GM12864 (cell line): ENCODE measurements around the gene CD5L.
A peak's percentile ranks its signal among the peaks of the same experiment; 100 is the strongest.

Source experiments
- DNase-seq: peaks from one replicate; pipeline ENCODE4 v3.0.0-alpha.2; 2011; ENCODE audit warnings: low read depth
- H3K4me3 ChIP-seq: 2 replicates; pipeline ENCODE4 v1.5.1; 2011; ENCODE audit warnings: mild to moderate bottlenecking, low read depth, low read length, control low read depth
- CTCF ChIP-seq: IDR thresholded peaks from 2 replicates; pipeline ENCODE4 v1.5.1; 2011; ENCODE audit warnings: low read depth, mild to moderate bottlenecking, moderate library complexity, low read length, control low read depth, inconsistent platforms; ENCODE audit errors: missing control alignments

CD5L gene

DNA sequence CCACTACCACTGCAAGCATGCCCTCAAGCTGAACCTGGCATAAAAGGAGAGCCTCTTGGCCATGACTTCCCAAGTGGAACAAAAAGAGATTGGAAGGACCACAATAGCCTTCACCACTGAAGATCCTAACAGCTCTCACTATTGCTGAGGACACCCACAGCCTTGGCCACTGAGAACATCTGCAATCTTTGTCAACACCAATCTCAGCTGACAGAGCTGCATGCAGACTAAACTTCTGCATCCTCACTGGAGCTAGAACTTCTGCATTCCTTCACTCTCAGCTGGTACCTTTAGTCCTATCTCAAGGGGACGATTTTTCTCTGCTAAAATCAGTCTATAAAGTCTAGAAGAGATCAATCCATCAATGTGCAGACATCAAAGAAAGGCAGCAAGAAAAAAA, 56.4 kb downstream of the CD5L start:
- DNase-seq = no peak
- no peak overlapping the region for H3K4me3 ChIP-seq
- no peak for TF ChIP-seq CTCF

- TF ChIP-seq CTCF = no peak
- H3K4me3 ChIP-seq = no peak overlapping the region
- DNase-seq = no peak
Observed at GRCh38 chr1:157784801-157785200, 56.8 kb downstream of the CD5L start.

GRCh38 chr1:157782931-157783330, 58.7 kb downstream of the CD5L start:
- no peak for DNase-seq
- TF ChIP-seq CTCF = no peak
- no peak overlapping the region for H3K4me3 ChIP-seq

DNA sequence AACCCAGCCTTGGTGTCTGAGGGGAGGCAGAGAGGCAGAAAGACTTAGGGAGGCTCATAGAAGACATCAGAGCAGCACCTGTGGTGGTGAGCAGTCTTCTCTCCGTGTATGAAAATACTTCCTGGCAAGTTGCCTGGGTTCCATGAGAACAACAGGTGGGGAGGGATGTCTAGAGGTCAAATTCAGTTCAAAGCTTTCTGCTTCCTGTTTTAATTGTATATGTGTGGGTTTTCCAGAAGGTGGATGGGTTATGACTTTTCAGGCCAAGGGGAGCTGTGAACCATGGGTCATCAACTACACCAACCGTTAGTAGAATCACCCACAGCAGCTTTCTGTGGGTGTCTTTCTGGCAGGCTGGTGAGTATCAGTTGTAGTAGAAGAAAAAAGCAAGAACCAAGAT, 60.6 kb downstream of the CD5L start:
- DNase-seq = peak; percentile 69
- no peak overlapping the region for H3K4me3 ChIP-seq
- no peak for TF ChIP-seq CTCF
